Right lung (tissue), 5 donors: Measurements from ENCODE around the gene GRM4. TPM values are rescaled to one million over a fixed set of nuclear protein-coding genes. Genes with fewer than 3 reads are reported as not detected.

ENCODE experiments used
- DNase-seq, 2 donors: peaks; one replicate each; pipeline ENCODE4 v3.0.0-alpha.2; 2013
- polyA plus RNA-seq, 5 donors: library from polyadenylated mRNA; unstranded; fragments of 120-200 nt; gene quantifications; one replicate each; pipeline versions ENCODE4 v1.2.1 to v1.2.3, GENCODE V29; 2013; ENCODE audit warnings: inconsistent platforms in 1 of 5, low replicate concordance in 1 of 5; ENCODE audit not compliant: insufficient read length in 5 of 5, insufficient read depth in 1 of 5

GRM4 gene
- polyA plus RNA-seq, 5 donors = 0.33 to 0.60 (median 0.37) TPM

DNA sequence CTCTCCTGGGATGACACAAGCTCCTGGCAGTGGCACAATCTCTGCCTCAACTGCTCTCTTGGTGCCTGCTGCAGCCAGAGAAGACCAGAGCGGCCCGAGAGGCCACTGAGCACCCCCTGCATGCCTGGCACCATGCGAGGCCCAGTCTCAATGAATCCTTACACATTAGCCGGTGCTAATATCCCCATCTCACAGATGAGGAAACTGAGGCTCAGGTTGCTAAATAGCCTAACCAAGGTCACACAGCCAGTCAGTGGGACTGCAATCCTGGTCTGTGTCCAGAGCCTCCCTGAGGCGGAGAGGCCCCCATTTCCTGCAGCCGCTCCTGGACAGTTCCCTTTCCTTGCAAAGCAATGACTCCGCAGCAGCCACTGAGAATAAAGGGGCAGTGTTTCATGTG, 81.2 kb downstream of the GRM4 start:
- DNase-seq = no peak

- DNase-seq = no peak
Observed at GRCh38 chr6:34063651-34064050, 82.2 kb downstream of the GRM4 start.

- no peak for DNase-seq
Observed at GRCh38 chr6:34062815-34063214, 83.1 kb downstream of the GRM4 start.

DNA sequence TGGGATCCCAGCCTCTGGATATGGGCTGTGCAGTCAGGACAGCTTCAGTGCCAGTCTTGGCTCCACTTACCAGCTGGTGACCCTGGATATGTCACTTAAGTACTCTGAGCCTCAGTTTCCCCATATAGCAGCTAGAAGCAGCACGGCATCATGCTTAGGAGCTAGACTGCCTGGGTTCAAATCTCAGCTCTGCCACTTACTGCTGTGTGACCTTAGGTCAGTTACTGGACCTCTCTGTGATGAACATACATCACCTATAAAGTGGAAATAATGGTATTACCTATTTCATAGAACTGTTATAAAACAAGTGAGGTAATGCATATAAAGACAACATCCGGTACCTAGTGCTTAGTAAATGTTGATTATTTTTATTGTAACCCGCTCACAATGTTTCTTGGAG, 83.7 kb downstream of the GRM4 start:
- DNase-seq = no peak

- no peak for DNase-seq
Observed at GRCh38 chr6:34061348-34061747, 84.5 kb downstream of the GRM4 start.

GRCh38 chr6:34059914-34060313, 86.0 kb downstream of the GRM4 start:
- no peak for DNase-seq

DNA sequence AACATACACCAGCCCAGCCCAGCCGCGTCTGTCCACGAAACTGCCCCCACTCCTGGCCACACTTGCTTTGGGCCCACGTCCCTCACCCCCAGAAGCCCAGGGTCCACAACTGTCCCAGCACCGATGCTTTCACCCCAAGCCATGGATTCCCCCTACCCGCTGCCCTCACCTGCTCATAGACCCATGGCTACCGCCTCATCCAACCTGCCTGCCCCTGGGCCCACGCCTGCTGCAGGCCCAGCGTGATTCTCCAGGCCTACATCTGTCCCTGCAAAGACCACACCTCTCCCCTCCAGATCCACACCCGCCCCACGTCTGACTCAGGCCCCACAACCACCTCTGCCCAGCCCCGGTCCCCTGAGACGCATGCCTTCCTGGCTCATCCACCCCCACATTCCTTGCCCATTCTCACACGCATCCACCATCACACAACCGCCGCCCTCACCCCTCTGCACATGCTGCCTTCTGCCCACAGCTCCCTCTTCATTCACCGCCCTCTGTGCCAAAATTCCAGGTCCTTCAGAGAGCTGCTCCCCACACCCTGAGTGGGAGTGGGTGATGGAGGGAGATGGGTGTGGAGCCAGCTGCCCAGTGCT, 86.7 kb downstream of the GRM4 start:
- DNase-seq = no peak

DNA sequence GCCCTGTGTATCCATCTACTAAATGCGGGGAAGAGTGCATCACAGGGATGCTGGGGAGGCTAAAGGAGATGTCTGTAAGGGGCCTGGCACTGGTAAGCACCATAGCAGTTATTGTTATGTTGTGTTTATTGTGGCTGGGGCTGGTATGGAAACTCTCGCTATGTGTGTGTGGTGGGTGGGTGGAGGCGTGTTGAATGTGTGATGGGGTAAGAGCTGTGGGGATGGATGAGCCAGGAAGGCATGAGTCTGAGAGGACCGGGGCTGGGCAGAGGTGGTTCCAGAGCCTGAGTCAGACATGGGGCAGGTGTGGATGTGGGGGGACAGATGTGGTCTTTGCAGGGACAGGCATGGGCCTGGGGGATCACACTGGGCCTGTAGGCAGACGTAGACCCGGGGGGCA, 88.1 kb downstream of the GRM4 start:
- no peak for DNase-seq

DNA sequence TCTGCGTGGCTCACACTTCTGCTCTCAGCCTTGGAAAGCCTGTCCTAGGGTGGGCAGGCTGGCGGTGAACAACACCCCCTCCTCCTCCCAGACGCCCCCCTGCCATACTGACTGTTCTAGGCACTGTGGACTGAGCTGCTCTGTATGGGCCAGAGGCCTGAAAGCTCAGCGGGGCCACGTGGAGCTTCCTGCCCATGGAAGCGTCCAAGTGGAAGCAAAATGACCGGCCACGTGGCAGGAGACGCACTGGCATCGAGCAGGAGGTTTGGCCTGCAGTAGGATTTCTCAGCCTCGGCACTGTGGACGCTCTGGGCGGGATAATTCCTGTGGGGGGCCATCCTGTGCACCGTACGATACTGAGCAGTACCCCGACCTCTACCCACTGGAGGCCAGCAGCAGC, 88.7 kb downstream of the GRM4 start:
- no peak for DNase-seq

DNA sequence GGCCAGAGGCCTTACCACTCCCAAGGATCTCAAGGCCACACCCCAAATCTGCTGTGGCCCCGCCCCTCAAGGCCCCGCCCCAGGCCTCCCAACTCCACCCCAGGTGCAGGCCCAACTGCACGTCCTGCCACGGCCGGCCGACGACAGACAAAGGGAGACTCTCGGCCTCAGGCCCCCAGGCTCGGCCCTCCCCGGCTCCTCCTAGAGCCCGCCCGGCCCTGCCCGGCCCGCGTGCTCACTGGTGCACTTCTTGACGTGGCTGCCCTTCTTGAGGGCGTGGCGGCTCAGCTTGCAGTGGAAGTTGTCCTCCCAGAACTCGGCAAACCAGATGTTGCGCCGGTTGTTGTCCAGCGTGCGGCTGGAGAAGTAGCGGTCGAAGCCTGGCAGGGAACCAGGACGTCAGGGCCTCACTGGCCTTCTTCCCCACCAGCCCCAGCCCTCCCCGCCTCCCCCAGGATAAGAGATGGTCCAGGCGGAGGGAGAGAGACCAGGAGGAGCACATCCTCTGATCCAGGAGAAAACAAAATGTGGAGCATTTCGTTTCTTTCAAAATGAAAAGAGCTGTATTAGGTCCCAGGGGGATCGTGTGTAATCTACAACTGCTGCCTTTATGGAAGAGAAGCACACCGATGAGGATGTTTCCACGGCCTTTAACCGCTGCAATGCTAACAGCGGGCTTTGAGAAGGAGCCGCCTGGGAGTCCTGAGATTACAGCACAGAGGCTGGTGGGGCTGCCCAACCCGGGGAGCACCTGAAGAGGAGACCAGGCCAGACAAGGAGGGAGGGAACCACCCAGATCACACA, 89.4 kb downstream of the GRM4 start:
- DNase-seq = peak; percentile 60

GRCh38 chr6:34055223-34055933, 90.5 kb downstream of the GRM4 start:
- peak; percentile 24 to 36 for DNase-seq

DNA sequence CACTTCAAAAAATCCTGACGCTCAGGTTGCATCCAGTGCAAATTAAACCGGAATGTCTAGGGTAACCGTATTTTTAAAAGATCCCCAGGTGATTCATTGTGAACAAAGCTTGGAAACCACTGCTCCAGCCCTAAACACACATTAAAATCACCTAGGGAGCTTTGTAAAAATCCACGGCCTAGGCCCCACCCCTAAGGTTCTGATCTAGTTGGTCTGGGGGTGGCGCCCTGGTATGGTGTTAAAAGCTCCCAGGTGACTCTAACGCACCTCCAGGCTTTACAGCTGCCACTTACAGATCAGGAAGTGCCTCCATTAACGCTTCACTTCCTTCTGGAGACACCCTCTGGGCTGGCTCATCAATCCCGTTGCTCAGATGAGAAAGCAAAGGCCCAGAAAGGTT, 92.2 kb downstream of the GRM4 start:
- no peak for DNase-seq

GRCh38 chr6:34052918-34053608, 92.8 kb downstream of the GRM4 start:
- DNase-seq = no peak

GRCh38 chr6:34052071-34052825, 93.6 kb downstream of the GRM4 start:
- DNase-seq = no peak

GRCh38 chr6:34051331-34051919, 94.5 kb downstream of the GRM4 start:
- no peak for DNase-seq

DNA sequence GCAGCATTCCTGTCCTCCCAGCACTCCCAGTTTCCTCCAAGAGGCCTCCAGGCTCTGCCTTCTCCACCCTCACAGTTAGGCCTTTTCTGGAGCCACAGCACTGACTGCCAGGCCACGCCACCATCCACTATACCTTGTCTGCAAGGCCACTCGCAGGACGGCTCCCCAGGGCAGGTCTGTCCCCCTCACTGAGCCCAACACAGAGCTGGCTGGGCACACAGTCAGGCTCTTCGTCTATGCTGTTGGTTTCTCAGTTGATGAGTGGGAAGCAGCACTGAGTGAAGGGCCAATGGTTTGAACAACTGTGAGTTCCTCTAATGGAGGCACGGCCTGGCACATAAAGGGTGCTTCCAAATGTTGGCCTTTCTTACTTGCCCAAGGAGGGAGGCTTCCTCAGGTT, 95.2 kb downstream of the GRM4 start:
- no peak for DNase-seq

DNA sequence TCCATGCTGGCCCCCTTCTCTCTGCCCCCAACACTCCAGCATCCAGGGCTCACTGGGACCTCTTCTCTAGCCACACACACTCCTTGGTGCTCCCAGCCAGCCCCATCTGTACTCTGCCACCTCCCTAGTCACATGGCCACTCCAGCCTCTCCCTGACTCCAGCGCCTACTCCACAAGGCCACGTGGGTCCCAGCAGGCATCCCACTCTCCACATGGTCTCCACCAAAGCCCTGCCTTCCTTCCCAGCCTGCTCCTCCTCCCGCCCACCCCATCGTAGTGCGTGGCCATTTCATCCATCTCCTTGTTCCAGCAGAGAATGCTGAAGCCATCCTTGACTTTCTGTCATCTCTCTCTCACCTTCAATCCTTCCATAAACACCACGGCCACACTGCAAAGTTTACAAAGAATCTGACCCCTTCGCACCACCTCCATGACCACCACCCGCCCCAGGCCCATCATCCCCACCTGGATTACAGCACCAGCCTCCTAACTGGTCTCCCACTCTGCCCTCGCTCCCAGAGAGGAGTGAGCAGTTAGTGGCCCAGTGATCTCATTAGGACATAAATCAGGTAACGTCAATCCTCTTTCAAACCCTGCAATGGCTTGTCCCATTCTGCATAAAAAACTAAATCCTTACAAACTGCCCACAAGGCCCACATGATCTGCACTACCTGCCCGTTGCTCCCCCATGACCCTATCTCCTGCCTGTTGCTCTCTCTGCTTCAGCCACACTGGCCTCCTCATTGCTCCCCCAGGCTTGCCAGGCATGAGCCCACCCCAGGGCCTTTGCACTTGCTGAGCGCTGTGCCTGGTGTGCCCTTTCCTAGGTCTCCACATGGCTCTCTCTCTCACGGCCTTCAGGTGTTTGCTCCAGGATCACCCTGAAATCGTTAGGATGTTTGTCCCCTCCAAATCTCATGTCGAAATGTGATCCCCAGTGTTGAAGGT, 96.2 kb downstream of the GRM4 start:
- no peak for DNase-seq

DNA sequence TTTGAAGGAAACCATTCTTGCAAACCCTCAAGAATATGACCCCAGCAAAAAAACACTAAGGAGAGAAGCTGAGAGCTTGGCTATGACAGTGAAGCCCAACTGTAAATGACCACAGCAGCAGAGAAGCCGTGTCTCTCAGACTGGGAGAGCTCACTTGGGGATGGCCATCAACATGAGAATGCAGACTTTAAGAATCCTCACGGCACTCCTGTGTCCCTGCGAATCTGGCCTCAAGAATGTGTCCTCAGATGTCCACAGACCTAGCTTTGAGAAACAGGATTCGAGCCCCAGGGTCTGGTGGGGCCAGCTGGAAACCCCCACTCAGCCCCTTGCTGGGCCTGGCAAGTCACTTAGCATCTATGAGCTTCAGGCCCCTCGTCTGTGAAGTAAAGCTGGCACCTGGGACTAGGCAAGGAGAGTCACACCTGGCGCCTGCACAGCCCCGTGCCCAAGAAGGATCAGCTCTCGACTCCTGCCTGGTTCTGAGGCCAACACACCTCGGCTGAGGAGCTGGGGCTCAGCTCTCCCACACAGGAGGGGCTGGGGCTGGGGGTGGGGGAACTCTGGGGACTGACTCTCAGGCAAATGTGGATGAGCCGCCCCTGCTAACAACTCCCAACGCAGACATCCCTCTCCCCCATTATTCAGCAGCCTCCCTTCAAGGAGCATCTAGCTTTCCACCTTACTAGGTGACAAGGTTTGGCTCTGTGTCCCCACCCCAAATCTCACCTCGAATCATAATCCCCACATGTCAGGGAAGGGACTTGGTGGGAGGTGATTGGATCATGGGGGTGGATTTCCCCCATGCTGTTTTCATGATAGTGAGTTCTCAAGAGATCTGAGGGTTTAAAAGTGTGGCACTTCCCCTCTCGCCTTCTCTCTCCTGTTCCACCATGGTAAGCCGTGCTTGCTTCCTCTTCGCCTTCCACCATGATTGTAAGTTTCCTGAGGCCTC, 97.7 kb downstream of the GRM4 start:
- DNase-seq = no peak

DNA sequence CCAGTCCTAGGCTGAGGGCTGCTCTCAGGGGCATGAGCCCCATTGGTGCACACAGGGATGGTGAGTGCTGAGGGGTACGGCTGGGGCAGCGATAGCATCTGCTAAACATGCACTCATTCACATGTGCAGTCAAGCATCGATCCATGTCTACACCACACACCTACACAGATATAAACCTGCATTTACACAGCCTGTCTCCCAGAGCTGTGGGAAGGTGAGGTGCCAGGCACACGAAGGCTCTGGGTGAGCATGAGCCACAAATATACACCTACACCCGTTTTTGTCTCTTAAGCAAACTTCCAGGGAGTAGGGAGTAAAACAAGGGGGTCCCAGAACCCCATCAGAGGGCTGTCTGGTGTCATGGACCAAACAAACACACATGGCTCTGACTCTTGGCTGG, 99.3 kb downstream of the GRM4 start:
- no peak for DNase-seq
